HG03097 (cell line): ENCODE data around the gene RETREG1.
"Not testable (repeated sequence)": the region's sequence is repeated elsewhere in the genome, so short reads cannot be mapped to it uniquely, and the experiment has no call there.

Experiments used
- ATAC-seq: cut with Tn5 transposase; IDR thresholded peaks from one replicate; pipeline ENCODE4 v1.9.1; 2021; ENCODE audit not compliant: unreplicated experiment, low FRiP score

The RETREG1 gene

DNA sequence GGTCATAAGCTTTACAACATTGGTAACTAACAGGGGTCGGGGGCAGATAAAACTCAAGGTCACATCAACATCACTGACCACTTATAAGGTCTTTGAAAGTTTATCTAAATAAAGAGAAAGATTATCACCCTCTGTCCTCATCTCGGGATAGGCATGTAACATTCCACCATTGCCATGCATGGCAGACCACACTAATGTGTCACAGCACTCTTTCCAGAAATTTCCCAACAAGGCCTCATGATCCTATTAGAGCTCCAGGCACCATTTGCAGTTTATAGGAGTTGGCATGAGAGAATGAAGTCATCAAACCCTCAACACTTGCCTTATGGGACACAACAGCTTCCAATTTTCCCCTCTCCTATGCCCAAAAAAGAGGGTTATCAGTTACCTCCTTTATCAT, 119.3 kb downstream of the RETREG1 start:
- no peak for ATAC-seq

GRCh38 chr5:16493261-16493660, 123.5 kb downstream of the RETREG1 start:
- no peak for ATAC-seq

GRCh38 chr5:16492398-16493140, 124.2 kb downstream of the RETREG1 start:
- no peak for ATAC-seq

GRCh38 chr5:16490911-16491310, 125.9 kb downstream of the RETREG1 start:
- ATAC-seq = no peak

DNA sequence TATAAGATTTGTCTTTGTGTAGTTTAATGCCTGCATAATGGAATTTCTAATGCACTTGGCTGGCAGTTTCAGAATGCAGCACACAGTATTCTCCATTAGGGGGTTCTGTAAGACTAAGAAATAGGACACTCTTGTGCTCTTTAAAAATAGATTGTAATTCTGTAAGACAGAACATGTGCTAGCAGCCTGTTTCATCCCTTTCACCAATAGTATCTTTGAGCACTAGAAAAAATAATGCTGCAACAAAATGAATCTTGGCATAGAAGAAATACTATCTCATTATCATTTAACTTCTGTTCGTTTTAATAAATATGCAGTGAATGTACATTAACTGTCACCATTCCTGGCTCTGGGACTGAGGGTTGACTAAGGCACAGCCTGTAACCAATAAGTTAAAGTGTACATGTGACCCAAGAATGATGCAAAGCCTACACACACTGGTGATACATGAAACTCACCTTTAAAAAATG, 127.4 kb downstream of the RETREG1 start:
- ATAC-seq = peak; percentile 65

DNA sequence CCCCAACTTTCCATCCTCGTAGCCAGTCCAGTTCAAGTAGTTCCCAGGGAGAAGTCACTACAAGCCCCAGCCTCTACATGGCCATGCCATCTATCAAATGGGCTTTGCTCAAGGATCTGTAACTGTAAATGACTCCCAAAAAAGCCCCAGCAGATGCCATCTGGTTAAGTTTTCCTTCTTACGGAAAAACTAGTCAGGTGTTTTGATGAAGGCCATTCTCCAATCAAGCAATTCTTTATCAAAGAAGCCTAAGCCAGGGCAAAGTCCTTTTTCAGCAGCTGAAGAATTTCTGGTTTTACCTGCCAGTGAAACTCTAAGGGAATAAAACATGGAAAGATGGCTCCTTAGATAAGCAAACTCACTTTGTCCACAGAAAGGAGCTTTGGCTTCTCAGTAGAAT, 129.3 kb downstream of the RETREG1 start:
- no peak for ATAC-seq

DNA sequence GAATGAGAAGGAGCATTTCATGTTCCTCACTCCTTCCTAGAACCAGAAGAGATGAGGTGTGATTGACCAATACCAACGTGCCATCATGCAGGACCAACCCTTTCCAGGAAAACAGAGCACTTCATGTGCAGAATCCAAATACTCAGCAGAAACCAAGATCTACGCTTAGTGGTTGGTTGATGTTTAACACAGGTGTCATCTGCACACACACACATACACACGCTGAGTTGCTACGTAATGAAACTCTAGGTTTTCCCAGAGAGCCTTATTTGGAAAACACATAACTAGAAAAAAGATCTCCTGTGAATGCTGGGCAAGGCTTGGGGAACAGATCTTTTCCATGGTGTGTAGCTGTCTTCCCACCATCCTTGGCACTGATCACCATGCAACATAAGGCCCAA, 130.1 kb downstream of the RETREG1 start:
- ATAC-seq = no peak

- ATAC-seq = no peak
Measured at GRCh38 chr5:16485656-16486055, 131.1 kb downstream of the RETREG1 start.

DNA sequence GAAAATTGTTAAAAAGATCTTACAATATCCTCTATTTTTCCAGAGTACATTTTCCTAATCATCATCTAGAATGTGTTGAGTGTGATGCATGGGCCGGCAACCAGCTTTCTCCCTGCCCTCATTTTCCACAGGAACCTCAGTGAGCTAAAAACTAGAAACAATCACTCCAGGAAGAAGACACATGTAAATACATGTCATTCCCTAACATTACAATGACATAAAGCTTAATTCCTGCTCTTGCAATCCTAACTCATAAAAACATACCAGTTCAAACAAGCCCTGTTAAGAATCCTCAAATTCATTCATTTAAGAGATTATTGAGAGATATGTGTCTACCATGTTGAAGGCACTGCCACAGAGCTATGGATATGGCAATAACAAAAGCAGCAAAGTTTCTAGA, 132.7 kb downstream of the RETREG1 start:
- no peak for ATAC-seq

GRCh38 chr5:16483361-16483760, 133.4 kb downstream of the RETREG1 start:
- ATAC-seq = no peak

DNA sequence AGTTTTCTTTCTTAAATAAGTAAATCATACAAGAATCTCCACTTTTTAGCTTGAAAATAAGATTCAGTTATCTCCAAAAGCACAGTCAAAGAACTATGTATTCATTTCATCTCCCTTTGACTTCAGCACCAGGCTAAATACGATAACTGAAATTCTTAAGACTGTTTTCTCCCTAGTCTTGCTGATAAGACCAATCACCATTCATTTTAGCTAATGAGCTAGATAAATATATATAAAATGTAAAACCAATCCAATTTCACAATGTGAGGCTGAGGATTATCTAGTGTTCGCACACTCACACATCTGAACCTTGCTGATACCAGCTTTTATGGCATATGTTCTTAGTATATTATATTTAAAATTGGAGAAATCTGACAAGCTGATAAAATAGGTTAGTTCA, 133.9 kb downstream of the RETREG1 start:
- no peak for ATAC-seq

- no peak for ATAC-seq
Measured at GRCh38 chr5:16480821-16481538, 135.8 kb downstream of the RETREG1 start.

GRCh38 chr5:16480144-16480543, 136.7 kb downstream of the RETREG1 start:
- ATAC-seq = no peak

GRCh38 chr5:16477541-16477940, 139.3 kb downstream of the RETREG1 start:
- no peak for ATAC-seq

DNA sequence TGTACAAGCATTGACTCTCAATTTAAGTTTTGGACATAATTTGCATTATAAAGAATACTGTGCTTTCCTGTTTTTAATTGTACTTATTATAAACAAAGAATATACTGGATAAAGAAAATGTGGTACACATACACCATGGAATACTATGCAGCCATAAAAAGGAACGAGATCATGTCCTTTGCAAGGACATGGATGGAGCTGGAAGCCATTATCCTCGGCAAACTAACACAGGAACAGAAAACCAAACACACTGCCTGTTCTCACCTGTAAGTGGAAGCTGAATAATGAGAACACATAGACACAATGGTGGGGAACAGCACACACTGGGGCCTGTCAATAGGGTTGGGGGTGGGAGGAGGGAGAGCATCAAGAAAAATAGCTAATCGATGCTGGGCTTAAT, 140.4 kb downstream of the RETREG1 start:
- ATAC-seq = not testable (repeated sequence)

GRCh38 chr5:16471387-16471786, 145.4 kb downstream of the RETREG1 start:
- ATAC-seq = no peak

GRCh38 chr5:16467363-16468219, 149.2 kb downstream of the RETREG1 start:
- ATAC-seq = peak; percentile 71

DNA sequence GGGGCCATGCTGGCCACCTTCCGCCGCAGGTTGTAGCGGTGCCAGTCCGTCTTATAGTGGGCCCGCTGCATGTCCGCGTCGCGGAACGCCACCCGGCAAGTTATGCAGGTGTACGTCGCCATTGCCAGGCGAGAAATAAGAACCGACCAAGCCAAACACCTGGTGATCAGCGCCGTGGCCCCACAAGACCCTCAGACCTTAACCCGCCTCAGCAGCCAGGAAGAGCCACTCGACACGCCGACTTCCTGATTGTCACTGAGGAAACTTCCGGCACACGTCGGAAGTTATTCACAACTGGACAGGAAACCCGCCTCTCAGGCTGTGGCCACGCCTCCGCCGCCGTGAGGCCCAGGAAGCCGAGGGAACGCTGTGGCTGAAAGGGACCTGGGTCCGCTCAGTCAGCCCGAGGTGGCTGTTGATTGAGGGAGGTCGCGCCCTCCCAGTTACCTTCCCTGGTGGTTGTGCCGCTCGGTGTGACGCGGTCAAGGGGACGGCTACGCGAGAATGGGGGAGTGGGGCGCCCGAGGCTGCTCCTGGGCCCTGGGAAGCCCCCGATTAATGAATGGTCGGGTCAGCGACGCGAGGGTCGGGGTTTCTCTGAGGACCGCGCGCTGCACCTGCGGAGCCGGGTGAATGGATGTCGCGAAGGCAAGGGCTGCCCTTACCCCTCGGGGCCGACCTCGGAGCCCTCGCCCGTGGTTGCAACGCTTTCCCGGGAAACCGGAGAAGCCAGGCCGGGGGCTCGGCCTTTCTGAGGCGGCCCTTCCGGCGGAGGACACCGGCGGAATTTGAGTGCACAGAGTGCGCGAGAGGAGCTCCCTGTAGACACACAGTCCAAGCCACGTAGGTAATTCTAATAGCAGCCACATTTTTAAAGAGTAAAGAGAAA, 151.0 kb downstream of the RETREG1 start, which contains the start of gene ZNF622:
TSS of gene ZNF622 (minus strand) at position 257 of the 889 bp plus-strand sequence. CDS start at position 122, 135 bp downstream.
- peak; percentile 79 for ATAC-seq

DNA sequence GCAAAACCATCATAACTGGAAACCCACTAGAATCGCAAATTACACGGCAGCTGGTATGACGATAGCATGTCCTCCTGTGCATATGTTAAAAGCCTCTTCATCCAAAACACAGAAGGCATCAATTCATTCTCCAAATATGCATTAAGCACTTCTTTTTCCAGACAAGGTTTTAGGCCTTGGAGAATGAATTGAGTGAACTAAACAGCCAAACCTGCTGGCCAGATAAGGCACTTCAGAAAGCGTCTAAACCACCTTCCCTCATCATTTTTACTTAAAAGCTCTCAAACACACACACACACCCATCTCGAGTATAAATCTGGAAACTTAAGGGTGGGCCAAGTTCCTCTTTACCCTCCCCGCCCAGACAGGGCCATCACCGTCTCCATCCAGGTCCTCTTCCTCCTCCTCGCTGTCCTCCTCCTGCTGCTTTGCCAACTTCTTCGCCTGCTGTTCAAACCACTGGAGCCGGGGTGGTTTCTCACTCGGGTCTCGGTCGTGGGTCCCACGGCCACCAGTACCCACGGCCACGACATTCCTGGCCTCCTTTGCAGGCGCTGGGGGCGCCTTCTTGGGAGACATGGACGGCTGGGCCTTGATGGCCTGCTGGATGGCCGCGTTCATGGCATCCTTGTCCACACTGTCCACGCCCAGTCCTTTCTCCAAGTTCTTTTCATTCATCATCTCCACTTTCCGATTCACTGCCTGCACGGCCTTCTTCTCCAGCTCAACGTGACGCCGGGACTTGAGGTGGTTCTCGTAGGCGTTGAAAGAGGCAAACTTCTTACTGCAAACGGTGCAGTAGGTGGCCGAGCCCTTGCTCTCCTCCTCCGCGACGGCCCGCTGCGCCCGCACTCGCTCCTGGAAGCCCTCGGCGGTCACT, 151.9 kb downstream of the RETREG1 start:
- no peak for ATAC-seq
